ENCODE data around the gene RAB25.

- no peak for TF ChIP-seq TAF1 (IDR thresholded peaks at IDR 0.05; ENCODE audit: low read depth)
- no peak for TF ChIP-seq CTCF (IDR thresholded peaks at IDR 0.05; ENCODE audit: poor library complexity, severe bottlenecking)
- TF ChIP-seq SMC3 (conservative IDR thresholded peaks at IDR 0.05; ENCODE audit: poor library complexity): no peak
- TF ChIP-seq POLR2AphosphoS5 (IDR thresholded peaks at IDR 0.05): no peak
- TF ChIP-seq REST (IDR thresholded peaks at IDR 0.05; ENCODE audit: borderline replicate concordance): no peak
These were observed 4.9 kb downstream of the RAB25 start for GRCh38 chr1:156065871-156066270.
